HepG2 (cell line): ENCODE data around the gene DLEC1. TPM values are rescaled to one million over a fixed set of nuclear protein-coding genes. Genes with fewer than 3 reads are reported as not detected.

Experiments used
- MAFF ChIP-seq: IDR thresholded peaks from 2 replicates; pipeline ENCODE4 v1.6.1; 2011; ENCODE audit warnings: low read depth, low read length, improper control_type of control experiment
- MAFK ChIP-seq, 2 experiments: IDR thresholded peaks in 1 of 2; conservative IDR thresholded peaks in 1 of 2; 2 replicates each; pipeline ENCODE4 v1.6.1; 2011; ENCODE audit warnings: improper control_type of control experiment in 2 of 2, low read length in 2 of 2
- MEIS2 ChIP-seq: sonication (generic); formaldehyde crosslinking; IDR thresholded peaks from 2 replicates; pipeline ENCODE4 v1.9.0; 2021; ENCODE audit warnings: mild to moderate bottlenecking, missing genetic modification reagents
- PLRG1 ChIP-seq: fragments of 450-650 bp; conservative IDR thresholded peaks from 2 replicates; pipeline ENCODE4 v1.6.1; 2016
- SP5 ChIP-seq: IDR thresholded peaks from 2 replicates; pipeline ENCODE4 v1.6.1; 2016; ENCODE audit warnings: low read depth, borderline replicate concordance
- SYNCRIP ChIP-seq: fragments of 200-400 bp; formaldehyde crosslinking; IDR thresholded peaks from 2 replicates; pipeline ENCODE4 v1.6.1; 2018; ENCODE audit warnings: mild to moderate bottlenecking, low read depth, low read length; ENCODE audit not compliant: insufficient read depth
- ZC3H4 ChIP-seq: sonication (generic); formaldehyde crosslinking; IDR thresholded peaks from 2 replicates; pipeline ENCODE4 v1.4.0; 2020; ENCODE audit warnings: missing genetic modification reagents, borderline replicate concordance
- ZNF251 ChIP-seq: sonication (generic); formaldehyde crosslinking; IDR thresholded peaks from 2 replicates; pipeline ENCODE4 v1.9.0; 2021; ENCODE audit warnings: mild to moderate bottlenecking, missing genetic modification reagents
- ZNF546 ChIP-seq: sonication (generic); formaldehyde crosslinking; conservative IDR thresholded peaks from 2 replicates; pipeline ENCODE4 v1.8.1; 2023; ENCODE audit warnings: mild to moderate bottlenecking, missing genetic modification reagents
- ZNF550 ChIP-seq: sonication (generic); formaldehyde crosslinking; IDR thresholded peaks from 2 replicates; pipeline ENCODE4 v1.4.0; 2020; ENCODE audit warnings: mild to moderate bottlenecking, missing genetic modification reagents, borderline replicate concordance
- ZNF768 ChIP-seq: sonication (generic); formaldehyde crosslinking; IDR thresholded peaks from 2 replicates; pipeline ENCODE4 v1.4.0; 2020; ENCODE audit warnings: missing genetic modification reagents
- ZSCAN30 ChIP-seq: sonication (generic); formaldehyde crosslinking; IDR thresholded peaks from 2 replicates; pipeline ENCODE4 v1.5.0; 2020; ENCODE audit warnings: mild to moderate bottlenecking, missing genetic modification reagents
- polyA plus RNA-seq, 8 experiments: library from polyadenylated mRNA; depleted of rRNA in 3 of 8; stranded (reverse) in 7 of 8; unstranded in 1 of 8; fragments of >200 nt; fragmentation: Illumina TruSeq in 4 of 8; extraction: Trizol in 4 of 8; gene quantifications; 2 replicates each; pipeline versions ENCODE4 v1.2.1 to v1.2.3, GENCODE V29; 2011 to 2016; ENCODE audit warnings: low read depth in 4 of 8, missing spikeins in 1 of 8, mixed read lengths in 1 of 8; ENCODE audit not compliant: insufficient read depth in 1 of 8
- total RNA-seq, 5 experiments: library from RNA; depleted of rRNA; stranded (reverse); fragments of >200 nt; fragmentation: Illumina TruSeq; extraction: Trizol; gene quantifications; 2 replicates each; pipeline ENCODE4 v1.2.3, GENCODE V29; 2016; ENCODE audit warnings: low read depth in 1 of 5
- TF ChIP-seq, protein P1 (sequence below), 2 experiments: fragments of 450-650 bp in 1 of 2; sonication (generic) in 1 of 2; formaldehyde crosslinking; IDR thresholded peaks; 2 replicates each; pipeline versions ENCODE4 v1.5.0 to v1.8.0; 2020 to 2022; ENCODE audit warnings: mild to moderate bottlenecking in 1 of 2, missing genetic modification reagents in 1 of 2
- TF ChIP-seq, protein P2 (sequence below): sonication (generic); formaldehyde crosslinking; IDR thresholded peaks from 2 replicates; pipeline ENCODE4 v1.8.0; 2022; ENCODE audit warnings: missing genetic modification reagents, mild to moderate bottlenecking, moderate library complexity, borderline replicate concordance
- TF ChIP-seq, protein P3 (sequence below): sonication (generic); formaldehyde crosslinking; IDR thresholded peaks from 2 replicates; pipeline ENCODE4 v1.5.1; 2020; ENCODE audit warnings: missing genetic modification reagents, mild to moderate bottlenecking, borderline replicate concordance
- TF ChIP-seq, protein P4 (sequence below): sonication (generic); formaldehyde crosslinking; IDR thresholded peaks from 2 replicates; pipeline ENCODE4 v1.5.1; 2020; ENCODE audit warnings: mild to moderate bottlenecking, missing genetic modification reagents, borderline replicate concordance
- TF ChIP-seq, protein P5 (sequence below): sonication (generic); formaldehyde crosslinking; IDR thresholded peaks from 2 replicates; pipeline ENCODE4 v1.5.0; 2020; ENCODE audit warnings: mild to moderate bottlenecking, missing genetic modification reagents
- TF ChIP-seq, protein P6 (sequence below): sonication (generic); formaldehyde crosslinking; IDR thresholded peaks from 2 replicates; pipeline ENCODE4 v1.4.0; 2020; ENCODE audit warnings: mild to moderate bottlenecking, missing genetic modification reagents

The DLEC1 gene
- total and polyA plus RNA-seq, 2 of the 13 experiments (the other 11 are each of a cell fraction or from before 2014, with no cell fraction given): 0.09 TPM; not detected in 1

DNA sequence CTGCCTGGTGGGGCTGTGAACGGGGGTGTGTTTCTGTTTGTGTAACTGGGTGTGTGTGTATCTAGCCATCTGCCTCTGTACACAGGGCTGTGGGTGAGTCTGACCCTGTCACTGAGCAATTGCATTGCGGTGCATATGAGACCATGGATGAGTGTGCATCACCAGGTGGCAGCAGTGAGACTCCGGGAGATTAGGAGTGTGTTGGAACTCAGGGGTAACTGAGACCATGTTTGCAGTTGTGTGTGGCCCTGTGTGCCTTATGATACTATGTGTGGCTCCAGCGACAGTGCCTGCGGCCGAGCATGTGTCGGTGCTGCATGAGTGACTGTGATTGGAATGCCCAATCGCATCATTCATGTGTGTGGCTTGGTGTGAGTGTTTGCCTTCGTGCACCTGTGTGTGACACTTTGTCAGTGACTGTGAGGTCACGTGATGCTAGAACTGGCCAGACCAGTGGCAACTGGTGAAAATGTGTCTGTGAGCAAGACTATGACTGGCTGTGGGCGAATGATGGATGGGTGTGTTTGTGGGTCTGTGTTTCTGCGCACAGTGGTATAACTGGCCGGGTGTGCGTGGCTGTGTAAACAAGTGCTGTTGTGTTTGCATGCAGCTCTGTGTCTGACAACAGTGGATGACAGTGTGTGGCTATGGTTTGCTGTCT is 34.5 kb upstream of the DLEC1 start (continued):
- TF ChIP-seq, protein P1, sequence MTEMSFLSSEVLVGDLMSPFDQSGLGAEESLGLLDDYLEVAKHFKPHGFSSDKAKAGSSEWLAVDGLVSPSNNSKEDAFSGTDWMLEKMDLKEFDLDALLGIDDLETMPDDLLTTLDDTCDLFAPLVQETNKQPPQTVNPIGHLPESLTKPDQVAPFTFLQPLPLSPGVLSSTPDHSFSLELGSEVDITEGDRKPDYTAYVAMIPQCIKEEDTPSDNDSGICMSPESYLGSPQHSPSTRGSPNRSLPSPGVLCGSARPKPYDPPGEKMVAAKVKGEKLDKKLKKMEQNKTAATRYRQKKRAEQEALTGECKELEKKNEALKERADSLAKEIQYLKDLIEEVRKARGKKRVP (CRISPR knock-in tag; IDR thresholded peaks at IDR 0.05): no peak
- TF ChIP-seq MAFF (no peak), SP5 (CRISPR knock-in tag) (no peak; the same call in 1 of the 2 replicates), ZNF251 (CRISPR knock-in tag) (no peak), ZNF546 (CRISPR knock-in tag) (no peak), ZNF550 (CRISPR knock-in tag) (no peak), MEIS2 (CRISPR knock-in tag) (0 out of 2 replicates have a peak, but pooled peaks have one; percentile 70), ZC3H4 (CRISPR knock-in tag) (no peak), PLRG1 (no peak), ZNF768 (CRISPR knock-in tag) (no peak), MAFK (conservative IDR thresholded peaks at IDR 0.05 in 1 of 2, IDR thresholded peaks at IDR 0.05 in 1 of 2; ENCODE audit: low read length in 2 of 2) (no peak), ZSCAN30 (CRISPR knock-in tag) (no peak), SYNCRIP (no peak)
- TF ChIP-seq, protein P2, sequence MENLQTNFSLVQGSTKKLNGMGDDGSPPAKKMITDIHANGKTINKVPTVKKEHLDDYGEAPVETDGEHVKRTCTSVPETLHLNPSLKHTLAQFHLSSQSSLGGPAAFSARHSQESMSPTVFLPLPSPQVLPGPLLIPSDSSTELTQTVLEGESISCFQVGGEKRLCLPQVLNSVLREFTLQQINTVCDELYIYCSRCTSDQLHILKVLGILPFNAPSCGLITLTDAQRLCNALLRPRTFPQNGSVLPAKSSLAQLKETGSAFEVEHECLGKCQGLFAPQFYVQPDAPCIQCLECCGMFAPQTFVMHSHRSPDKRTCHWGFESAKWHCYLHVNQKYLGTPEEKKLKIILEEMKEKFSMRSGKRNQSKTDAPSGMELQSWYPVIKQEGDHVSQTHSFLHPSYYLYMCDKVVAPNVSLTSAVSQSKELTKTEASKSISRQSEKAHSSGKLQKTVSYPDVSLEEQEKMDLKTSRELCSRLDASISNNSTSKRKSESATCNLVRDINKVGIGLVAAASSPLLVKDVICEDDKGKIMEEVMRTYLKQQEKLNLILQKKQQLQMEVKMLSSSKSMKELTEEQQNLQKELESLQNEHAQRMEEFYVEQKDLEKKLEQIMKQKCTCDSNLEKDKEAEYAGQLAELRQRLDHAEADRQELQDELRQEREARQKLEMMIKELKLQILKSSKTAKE (CRISPR knock-in tag): peak; percentile 75
- TF ChIP-seq, protein P3, sequence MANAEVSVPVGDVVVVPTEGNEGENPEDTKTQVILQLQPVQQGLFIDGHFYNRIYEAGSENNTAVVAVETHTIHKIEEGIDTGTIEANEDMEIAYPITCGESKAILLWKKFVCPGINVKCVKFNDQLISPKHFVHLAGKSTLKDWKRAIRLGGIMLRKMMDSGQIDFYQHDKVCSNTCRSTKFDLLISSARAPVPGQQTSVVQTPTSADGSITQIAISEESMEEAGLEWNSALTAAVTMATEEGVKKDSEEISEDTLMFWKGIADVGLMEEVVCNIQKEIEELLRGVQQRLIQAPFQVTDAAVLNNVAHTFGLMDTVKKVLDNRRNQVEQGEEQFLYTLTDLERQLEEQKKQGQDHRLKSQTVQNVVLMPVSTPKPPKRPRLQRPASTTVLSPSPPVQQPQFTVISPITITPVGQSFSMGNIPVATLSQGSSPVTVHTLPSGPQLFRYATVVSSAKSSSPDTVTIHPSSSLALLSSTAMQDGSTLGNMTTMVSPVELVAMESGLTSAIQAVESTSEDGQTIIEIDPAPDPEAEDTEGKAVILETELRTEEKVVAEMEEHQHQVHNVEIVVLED (CRISPR knock-in tag): no peak; the same call in 1 of the 2 replicates
- TF ChIP-seq, protein P4, sequence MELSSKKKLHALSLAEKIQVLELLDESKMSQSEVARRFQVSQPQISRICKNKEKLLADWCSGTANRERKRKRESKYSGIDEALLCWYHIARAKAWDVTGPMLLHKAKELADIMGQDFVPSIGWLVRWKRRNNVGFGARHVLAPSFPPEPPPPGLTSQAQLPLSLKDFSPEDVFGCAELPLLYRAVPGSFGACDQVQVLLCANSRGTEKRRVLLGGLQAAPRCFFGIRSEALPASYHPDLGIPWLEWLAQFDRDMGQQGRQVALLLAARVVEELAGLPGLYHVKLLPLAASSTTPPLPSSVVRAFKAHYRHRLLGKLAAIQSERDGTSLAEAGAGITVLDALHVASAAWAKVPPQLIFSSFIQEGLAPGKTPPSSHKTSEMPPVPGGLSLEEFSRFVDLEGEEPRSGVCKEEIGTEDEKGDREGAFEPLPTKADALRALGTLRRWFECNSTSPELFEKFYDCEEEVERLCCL (CRISPR knock-in tag): no peak
- TF ChIP-seq, protein P5, sequence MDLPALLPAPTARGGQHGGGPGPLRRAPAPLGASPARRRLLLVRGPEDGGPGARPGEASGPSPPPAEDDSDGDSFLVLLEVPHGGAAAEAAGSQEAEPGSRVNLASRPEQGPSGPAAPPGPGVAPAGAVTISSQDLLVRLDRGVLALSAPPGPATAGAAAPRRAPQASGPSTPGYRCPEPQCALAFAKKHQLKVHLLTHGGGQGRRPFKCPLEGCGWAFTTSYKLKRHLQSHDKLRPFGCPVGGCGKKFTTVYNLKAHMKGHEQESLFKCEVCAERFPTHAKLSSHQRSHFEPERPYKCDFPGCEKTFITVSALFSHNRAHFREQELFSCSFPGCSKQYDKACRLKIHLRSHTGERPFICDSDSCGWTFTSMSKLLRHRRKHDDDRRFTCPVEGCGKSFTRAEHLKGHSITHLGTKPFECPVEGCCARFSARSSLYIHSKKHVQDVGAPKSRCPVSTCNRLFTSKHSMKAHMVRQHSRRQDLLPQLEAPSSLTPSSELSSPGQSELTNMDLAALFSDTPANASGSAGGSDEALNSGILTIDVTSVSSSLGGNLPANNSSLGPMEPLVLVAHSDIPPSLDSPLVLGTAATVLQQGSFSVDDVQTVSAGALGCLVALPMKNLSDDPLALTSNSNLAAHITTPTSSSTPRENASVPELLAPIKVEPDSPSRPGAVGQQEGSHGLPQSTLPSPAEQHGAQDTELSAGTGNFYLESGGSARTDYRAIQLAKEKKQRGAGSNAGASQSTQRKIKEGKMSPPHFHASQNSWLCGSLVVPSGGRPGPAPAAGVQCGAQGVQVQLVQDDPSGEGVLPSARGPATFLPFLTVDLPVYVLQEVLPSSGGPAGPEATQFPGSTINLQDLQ (CRISPR knock-in tag): no peak
- TF ChIP-seq, protein P6, sequence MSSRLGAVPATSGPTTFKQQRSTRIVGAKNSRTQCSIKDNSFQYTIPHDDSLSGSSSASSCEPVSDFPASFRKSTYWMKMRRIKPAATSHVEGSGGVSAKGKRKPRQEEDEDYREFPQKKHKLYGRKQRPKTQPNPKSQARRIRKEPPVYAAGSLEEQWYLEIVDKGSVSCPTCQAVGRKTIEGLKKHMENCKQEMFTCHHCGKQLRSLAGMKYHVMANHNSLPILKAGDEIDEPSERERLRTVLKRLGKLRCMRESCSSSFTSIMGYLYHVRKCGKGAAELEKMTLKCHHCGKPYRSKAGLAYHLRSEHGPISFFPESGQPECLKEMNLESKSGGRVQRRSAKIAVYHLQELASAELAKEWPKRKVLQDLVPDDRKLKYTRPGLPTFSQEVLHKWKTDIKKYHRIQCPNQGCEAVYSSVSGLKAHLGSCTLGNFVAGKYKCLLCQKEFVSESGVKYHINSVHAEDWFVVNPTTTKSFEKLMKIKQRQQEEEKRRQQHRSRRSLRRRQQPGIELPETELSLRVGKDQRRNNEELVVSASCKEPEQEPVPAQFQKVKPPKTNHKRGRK (CRISPR knock-in tag): no peak
